Skeletal muscle cell (primary cell): Measurements from ENCODE around the gene JMJD1C.
"Not testable (repeated sequence)": the region's sequence is repeated elsewhere in the genome, so short reads cannot be mapped to it uniquely, and the experiment has no call there.

ENCODE experiments used
- DNase-seq: peaks from one replicate; pipeline ENCODE4 v3.0.0-alpha.2; 2010; ENCODE audit warnings: low read depth
- H3K4me3 ChIP-seq: 2 replicates; pipeline ENCODE4 v1.5.1; 2011; ENCODE audit warnings: low read depth, mild to moderate bottlenecking, control low read depth, low read length, moderate library complexity

The JMJD1C gene

DNA sequence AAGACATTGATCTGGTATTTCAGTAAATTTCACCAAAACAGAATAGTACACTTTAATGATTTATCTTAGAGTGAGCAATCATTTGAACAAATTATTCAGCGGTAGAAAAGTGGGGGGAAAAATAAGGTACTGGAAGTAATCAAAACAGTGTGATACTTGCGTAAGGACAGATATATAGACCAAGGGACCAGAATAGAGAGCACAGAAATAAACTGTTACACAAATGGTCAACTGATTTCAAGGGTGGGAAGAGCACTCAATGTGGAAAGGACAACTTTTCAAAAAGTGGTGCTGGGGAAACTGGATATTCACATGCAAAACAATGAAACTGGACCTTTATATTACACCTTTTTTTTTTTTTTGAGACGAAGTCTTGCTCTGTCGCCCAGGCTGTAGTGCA lies 212.7 kb downstream of the JMJD1C start:
- no peak overlapping the region for H3K4me3 ChIP-seq
- no peak for DNase-seq

DNA sequence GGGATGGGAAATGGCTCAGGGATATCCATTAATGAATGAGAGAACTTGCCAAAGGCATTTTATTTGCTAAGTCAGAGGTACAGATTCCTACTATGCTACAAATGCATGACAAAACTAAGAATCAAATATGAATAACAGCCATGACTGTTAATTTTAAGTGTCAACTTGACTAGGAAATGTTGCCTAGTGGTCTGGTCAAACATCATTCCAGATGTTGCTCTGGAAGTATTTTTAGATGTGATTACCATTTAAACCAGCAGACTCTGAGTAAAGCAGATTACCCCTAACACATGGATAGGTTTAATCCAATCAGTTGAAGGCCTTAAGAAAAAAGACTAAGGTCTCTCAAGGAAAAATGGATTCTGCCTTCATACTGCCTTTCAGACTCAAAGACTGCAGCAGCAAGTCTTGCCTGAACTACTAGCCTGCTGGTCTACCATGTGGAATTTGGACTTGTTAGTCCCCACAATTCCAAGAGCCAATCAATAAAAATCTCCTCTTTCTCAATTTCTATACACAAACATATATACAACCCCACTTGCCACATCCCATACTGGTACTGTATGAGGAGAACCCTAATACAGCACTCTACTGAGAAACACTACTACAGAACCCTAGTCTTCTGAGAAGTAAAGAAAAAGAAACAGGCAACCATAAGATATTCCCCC lies 213.5 kb downstream of the JMJD1C start:
- no peak for DNase-seq
- no peak overlapping the region for H3K4me3 ChIP-seq

DNA sequence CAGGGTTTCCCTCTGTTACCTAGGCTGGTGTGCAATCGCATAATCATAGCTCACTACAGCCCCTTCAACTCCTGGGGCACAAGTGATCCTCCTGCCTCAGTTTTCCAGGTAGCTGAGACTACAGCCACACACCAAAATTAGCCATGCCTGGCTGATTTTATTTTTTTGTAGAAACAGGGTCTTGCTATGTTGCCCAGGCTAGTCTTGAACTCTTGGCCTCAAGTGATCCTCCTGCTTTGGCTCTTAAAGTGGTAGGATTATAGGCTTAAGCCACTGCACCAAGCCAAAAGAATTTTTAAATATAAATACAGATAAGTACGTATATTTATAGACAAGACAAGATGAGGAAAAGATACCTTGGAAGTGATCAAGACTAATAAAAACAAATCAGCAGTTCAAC lies 215.7 kb downstream of the JMJD1C start:
- H3K4me3 ChIP-seq = no peak overlapping the region
- DNase-seq = no peak

DNA sequence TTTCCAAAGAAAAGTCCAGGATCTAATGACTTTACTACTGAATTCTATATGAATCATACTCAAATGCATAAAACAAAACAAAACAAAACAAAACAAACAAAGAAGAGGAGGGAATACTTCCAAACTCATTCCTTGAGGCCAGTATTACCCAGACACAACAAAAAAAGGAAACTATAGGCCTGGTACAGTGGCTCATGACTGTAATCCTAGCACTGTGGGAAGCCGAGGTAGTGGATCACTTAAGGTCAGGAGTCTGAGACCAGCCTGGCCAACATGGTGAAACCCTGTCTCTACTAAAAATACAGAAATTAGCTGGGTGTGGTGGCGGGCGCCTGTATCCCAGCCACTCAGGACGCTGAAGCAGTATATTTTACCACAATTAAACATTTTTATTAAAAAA lies 218.0 kb downstream of the JMJD1C start:
- H3K4me3 ChIP-seq = no peak overlapping the region
- no peak for DNase-seq

DNA sequence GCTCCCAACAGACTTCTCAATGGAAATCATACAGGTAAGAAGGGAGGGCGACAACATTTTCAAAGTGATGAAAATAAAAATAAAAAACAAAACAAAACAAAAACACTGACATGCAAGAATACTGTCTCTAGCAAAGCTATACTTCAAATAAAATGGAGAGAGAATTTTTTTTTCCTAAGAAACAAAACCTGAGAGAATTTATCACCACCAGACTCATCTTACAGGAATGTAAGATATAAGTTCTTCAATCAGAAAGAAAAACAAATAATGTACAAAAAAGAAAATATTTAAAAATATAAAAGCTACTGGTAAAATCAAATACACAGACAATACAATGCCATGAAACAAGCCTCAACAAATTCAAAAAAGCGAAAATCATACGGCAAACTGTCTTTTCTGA lies 219.4 kb downstream of the JMJD1C start:
- no peak overlapping the region for H3K4me3 ChIP-seq
- DNase-seq = no peak

DNA sequence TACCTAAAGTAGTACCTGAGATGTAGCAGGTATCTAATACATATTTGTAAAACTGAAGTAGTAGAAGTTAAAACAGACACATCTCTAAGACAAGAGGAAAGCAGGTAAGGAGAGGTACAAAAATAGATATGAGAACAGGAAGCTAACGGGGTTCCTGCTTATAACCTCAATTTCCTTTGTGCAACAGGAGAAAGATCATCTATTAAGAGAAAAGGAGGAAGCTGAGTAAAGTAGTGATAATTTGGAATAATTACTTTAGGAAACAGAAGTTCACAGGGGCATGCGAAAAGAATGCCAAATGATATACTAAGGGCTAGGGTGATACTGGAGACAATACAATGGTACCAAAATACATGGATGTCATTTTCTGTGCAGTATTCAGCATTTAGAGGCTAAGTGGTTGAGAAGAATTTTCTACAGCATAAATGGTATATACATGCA lies 223.9 kb downstream of the JMJD1C start:
- DNase-seq = no peak
- no peak overlapping the region for H3K4me3 ChIP-seq

DNA sequence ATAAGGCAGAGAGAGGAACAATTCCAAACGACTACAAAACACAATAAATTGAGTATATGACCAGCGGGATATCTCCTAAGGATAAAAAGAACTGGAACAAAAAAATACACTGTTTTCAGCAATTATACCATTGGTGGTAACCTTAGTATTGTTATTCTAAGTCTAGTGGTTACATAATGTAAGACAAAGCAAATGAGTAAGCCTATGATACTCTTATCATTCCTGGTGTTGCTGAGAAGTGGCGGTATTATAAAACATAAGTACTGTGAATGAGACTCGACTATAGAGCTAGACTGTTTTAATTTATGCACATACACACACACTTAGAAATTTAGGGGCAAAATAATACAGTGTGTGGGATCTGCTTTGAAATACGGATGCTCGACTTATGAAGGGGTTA lies 225.0 kb downstream of the JMJD1C start:
- DNase-seq = no peak
- no peak overlapping the region for H3K4me3 ChIP-seq

DNA sequence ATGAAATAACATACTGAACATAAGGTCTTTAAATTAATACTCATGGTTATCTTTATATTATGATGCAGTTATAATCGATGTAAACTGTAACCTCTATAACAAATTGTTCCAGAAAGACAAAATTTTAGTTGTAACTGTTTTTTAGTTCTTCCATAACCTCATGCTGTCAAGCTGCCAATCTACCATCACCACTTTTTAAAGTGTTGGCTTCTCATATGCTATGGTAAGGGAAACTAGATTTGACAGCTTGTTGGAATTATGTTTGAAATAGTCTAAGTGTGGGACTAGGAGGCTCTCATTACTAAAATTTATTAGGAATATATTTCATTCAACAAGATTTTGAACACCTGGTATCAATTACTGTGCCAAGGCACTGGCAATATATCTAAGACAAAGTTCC lies 227.3 kb downstream of the JMJD1C start:
- no peak for DNase-seq
- no peak overlapping the region for H3K4me3 ChIP-seq

DNA sequence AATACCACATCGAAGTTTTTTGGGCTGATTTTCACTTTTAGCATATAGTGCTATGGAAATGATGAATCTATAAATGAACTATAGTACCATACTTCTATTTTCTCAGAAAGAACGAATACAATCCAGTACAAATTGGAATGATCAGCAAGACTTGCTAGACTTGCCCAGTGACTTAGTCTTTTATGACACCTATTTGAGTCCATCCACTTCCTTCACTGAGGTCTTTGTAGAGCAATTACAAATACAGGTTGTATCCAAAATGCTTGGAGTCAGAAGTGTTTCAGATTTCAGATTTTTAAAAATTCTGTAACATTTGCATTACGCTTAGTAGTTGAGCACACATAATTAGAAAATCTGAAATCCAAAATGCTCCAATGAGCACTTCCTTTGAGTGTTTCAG lies 228.4 kb downstream of the JMJD1C start:
- no peak for DNase-seq
- no peak overlapping the region for H3K4me3 ChIP-seq

DNA sequence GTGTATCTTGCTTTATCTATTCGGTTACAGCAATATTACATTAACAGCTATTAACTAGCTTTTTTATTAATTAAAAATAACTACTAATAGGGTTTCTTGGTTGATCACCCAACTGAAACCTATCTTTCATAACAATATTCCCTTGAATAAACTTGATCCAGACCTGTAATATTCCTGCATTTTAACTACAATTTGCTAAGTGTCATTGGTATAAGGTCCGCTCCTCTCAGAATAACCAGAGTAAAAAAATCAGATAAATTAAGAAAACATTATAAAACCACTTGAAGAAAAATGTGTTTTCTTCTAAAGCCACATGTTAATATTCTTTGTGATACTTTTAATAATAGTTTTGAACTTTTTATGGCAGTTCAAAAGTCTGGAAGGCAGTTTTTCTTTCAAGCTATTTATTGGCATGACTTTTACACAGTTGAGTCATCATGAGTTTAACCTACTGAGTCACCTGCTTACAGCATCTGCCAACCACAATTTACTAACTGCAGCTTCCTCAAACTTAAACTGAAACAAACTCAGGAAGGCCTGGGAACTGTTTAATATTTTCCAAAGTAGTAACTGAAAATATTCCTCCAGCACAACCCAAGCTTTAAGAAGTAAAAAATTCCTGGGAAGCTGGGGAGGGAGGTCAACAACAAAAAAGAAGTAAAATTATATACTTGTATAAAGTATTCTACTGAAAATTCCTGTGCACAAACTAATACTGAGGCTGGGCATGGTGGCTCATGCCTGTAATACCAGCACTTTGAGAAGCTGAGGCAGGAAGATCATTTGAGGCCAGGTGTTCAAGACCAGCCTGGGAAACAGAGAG lies 229.5 kb downstream of the JMJD1C start:
- H3K4me3 ChIP-seq = no peak overlapping the region
- DNase-seq = peak; percentile 81

DNA sequence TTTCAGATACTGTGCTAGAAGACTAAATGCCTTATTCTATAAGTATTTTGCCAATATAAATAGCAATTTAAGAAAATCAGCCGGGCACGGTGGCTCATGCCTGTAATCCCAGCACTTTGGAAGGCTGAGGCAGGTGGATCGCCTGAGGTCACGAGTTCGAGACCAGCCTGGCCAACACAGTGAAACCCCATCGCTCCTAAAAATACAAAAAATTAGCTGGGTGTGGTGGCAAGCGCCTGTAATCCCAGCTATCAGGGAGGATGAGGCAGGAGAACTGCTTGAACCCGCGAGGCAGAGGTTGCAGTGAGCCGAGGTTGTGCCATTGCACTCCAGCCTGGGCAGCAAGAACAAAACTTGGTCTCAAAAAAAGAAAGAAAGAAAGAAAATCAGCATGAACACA lies 230.6 kb downstream of the JMJD1C start:
- H3K4me3 ChIP-seq, DNase-seq: not testable (repeated sequence)

DNA sequence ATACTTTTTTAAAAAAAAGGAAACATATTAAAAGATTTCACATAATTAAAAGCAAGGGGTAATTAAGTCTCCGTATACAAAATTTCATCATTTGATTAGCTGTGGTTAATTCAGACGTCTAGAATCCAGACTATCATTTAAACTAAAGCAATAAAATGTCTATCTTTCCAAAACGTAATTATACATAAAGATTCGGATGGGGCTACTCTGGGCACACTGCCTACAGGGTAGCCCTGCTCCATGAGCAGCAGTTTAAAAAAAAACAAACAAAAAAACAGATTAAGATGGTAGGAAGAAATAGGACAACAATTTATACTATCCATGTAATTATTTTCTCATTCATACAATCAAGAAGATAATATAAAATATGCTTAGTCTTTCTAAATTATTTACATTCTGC lies 236.6 kb downstream of the JMJD1C start:
- no peak for DNase-seq
- no peak overlapping the region for H3K4me3 ChIP-seq

DNA sequence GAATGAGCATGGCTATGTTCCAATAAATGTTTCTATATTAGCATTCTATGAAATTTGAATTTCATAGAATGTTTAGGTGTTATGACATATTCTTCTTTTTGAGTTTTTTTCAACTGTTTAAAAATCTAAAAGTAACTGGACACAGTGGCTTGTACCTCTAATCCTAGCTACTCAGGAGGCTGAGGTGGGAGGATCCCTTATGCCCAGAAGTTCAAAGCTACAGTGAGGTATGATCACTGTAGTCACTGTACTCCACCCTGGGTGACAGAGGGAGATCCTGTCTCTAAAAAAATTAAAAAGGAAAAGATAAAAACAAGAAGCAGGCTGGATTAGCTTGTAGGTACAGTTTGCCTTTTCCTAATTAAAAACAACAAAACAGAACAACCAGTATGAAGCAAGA lies 237.5 kb downstream of the JMJD1C start:
- no peak overlapping the region for H3K4me3 ChIP-seq
- DNase-seq = no peak

DNA sequence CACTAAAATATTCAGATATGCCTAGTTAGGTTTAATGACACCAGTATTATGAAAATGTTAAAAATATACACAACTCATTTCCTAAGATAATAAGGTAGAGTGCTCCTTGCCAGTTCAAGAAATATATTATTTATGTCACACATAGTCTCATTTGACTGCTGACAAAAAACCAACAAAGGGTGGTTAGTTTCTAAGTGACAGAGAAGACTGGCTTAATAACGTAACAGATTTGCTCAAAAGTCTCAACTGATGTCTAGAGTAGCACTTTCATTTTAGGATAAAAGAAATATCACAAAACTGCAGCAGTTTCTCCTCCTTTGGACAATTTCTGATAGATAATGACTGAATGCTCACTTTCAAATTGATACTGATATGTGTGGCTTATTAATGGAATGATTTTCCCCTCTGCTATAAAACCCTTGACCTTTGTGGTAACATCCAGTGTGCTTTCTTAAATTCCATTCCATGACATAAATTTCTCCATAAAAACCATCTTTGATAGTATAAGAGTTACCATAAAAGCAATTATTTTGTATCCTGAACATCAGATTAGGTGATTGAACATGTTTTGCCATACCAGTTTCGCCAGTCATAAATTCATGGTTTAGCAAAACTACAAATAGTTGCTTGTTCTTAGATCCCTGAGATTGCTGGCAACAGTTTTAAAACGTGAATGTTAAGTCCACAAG lies 238.4 kb downstream of the JMJD1C start:
- DNase-seq = no peak
- H3K4me3 ChIP-seq = no peak overlapping the region

DNA sequence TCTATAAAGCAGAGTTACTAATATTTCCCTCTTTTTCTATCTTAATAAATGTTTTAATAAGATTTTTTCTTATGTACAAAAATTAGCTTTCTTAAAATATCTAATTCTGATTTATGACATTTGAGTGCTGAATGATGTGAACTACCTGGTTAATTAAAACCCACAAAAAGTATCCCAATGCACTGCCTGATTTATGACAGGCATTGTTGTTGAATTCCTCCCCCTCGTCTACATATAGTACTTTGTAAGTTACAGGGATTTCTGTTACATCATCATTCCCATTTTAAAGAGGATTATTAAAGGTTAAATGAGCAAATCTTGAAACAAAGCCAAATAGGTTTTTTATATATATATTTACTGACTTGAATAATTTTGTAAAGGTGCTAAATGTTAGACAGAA lies 241.5 kb downstream of the JMJD1C start:
- H3K4me3 ChIP-seq = no peak overlapping the region
- no peak for DNase-seq

DNA sequence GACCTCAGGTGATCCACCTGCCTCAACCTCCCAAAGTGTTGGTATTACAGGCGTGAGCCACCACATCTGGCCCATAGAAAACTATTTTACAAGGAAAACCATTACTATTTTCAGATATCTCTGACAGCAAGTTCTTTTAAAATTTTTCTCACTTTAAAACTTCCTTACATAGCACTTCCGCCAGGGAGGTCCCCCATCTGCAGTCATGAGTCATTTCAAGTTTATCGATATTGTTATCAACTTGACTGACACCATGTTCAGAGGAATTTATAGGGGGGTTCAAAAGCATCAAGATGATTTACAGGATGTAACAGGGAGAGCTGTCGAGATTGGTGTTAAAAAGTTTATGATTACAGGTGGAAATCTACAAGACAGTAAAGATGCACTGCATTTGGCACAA lies 243.8 kb downstream of the JMJD1C start:
- no peak overlapping the region for H3K4me3 ChIP-seq
- no peak for DNase-seq

DNA sequence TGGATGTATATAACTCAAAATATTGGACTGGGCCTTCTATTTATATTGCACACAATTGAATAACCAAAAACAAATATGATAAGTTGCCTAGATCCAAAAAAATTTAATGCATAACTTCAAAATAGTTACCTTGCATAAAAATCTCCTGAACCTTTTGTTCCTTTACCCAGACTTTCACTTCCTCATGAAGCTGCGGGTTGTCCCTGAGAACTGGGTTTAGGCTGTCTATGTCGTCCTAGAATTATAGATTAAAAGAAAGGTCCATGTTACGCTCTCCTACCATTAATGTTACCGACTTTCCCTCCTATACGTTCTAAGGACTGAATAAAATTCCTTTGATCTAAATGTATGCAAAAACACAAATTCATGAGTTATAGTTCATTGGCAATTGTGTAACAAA lies 246.0 kb downstream of the JMJD1C start:
- DNase-seq = no peak
- no peak overlapping the region for H3K4me3 ChIP-seq

DNA sequence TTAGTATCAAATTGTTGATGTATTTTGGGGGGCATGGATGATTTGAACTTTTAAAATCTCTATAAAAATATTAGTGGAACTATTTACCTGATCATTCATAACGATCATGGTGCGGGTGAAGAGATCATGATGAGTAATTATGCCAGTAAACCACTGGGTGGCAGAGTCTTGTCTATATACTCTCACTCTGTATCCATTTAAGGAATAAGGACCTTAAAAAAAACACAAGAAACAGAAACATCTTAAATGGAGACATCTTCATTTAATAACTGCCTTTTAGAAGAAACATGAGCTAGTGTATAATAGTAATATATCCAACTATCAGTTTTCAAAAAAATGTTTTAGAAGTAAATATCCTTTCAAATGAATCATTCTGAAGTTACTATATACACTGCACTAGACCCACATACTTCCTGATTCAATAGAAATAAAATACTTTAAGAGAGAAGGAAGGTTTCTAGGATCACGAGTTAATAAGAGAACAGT lies 248.6 kb downstream of the JMJD1C start:
- H3K4me3 ChIP-seq = no peak overlapping the region
- DNase-seq = peak; percentile 25

DNA sequence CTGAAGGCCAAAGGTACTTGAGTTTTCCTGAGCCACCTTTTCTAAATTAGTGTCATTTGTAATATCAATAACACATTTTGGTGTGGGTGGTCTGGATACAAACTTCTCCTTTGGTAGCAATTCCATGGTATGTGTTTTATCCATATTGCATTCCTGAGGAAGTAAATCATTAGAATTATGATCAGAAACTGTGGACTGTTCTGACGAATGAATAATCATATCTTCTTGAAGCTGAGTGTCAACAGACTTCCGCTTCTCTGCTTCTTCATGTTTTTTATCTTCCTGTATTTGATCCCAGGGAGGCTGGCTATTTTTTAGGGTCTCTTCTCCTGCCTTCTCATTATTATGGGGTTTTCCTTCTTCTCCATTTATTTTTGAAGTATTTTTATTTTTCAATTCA lies 251.2 kb downstream of the JMJD1C start:
- DNase-seq = no peak

DNA sequence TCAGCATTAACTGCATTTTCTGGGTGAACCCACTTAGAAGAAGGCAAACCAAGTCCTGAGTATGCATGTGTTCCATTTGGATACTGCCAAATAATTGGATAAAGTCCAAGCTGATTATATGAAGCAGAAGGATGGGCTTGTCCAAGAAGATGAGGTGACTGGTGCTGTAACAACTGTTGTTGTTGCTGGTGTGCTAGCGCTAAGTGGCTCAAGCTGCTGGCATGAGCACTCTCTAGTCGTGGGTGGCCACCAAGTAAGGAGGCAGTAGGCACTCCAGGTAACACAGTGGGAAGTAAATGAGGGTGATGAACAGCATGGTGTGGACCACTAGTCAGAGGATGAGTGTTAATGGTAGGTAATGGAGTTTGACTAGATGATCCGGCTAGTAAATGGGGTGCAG lies 252.3 kb downstream of the JMJD1C start:
- DNase-seq = no peak
- H3K4me3 ChIP-seq = no peak overlapping the region

More for the DNA sequence above, 251.2 kb downstream of the JMJD1C start:
- H3K4me3 ChIP-seq = no peak overlapping the region
